Measurements from ENCODE around the gene IL1RAPL2. TPM values are rescaled to one million over a fixed set of nuclear protein-coding genes. Genes with fewer than 3 reads are reported as not detected.

Gene IL1RAPL2
- total and polyA plus RNA-seq, 10 of the 15 experiments (the other 5 are each of a cell fraction or from before 2014, with no cell fraction given): 0.19 TPM; not detected in 9

- Histone ChIP-seq H3K27ac (ENCODE audit: control insufficient read depth, insufficient read depth) (no peak overlapping the region), H3K4me3 (no peak overlapping the region), H3K27me3 (replicated peaks in 1 of 2; ENCODE audit: control insufficient read depth in 2 of 2, insufficient read depth in 2 of 2, low read length in 1 of 2) (no peaks in the 10 kb centered on the region), H4K20me1 (ENCODE audit: control insufficient read depth, insufficient read depth) (no peaks in the 10 kb centered on the region), H3K4me1 (ENCODE audit: control insufficient read depth, insufficient read depth, low read length) (no peaks in the 10 kb centered on the region), H3K4me2 (ENCODE audit: control insufficient read depth, insufficient read depth) (no peak overlapping the region), H3K36me3 (ENCODE audit: control insufficient read depth in 2 of 2, insufficient read depth in 2 of 2, low read length in 1 of 2) (no peaks in the 10 kb centered on the region), H3K9ac (ENCODE audit: control insufficient read depth, insufficient read depth, low read length) (no peak overlapping the region), H3K9me3 (replicated peaks; ENCODE audit: control insufficient read depth, insufficient read depth, low read length) (no peaks in the 10 kb centered on the region), H2AFZ (ENCODE audit: control insufficient read depth, low read depth, low read length) (no peak overlapping the region), H3K79me2 (ENCODE audit: control insufficient read depth, insufficient read depth, low read length) (no peaks in the 10 kb centered on the region)
- ChIA-PET POLR2A (no interaction called here), CTCF (interaction anchor here (0.8 kb wide), 1 partner anchor 20 kb away, joined by 5 read pairs; no protein-coding TSS in a partner anchor), SMC1A (ENCODE audit: uncharacterized antibody, unreplicated experiment) (no interaction called here), RAD21 (ENCODE audit: unreplicated experiment) (no interaction called here)
- FAIRE-seq: no peak
- peak; percentile 36; the same call in 1 of the 3 replicates for ATAC-seq
- intact Hi-C loops (cut with micrococcal nuclease; ENCODE audit: unreplicated experiment): no loop called here
- BruUV-seq (replicated peaks): no TSS peak
- WGBS (ENCODE audit: insufficient coverage, insufficient replicate concordance, low lambda C conversion rate, missing lambda C conversion rate): 18% methylated on average over 2 of the region's 2 CpGs
- no peak for DNase-seq (ENCODE audit: low read depth, low spot score)
- no peak for TF ChIP-seq ZBED1 (IDR thresholded peaks at IDR 0.05; ENCODE audit: borderline replicate concordance)
- TF ChIP-seq CTCF (IDR thresholded peaks at IDR 0.05 in 2 of 3, conservative IDR thresholded peaks at IDR 0.05 in 1 of 3; ENCODE audit: control insufficient read depth in 2 of 3, extremely low read depth in 1 of 3, insufficient read depth in 1 of 3, low read depth in 3 of 3, low read length in 3 of 3): peak in 2 of 3 experiments; percentile 12 to 16; a peak in 2 of 6 replicates
- in situ Hi-C loops (cut with MboI): no loop called here
Measured at GRCh38 chrX:105210258-105210657, 644.3 kb downstream of the IL1RAPL2 start.

- SMC1A ChIA-PET (ENCODE audit: uncharacterized antibody, unreplicated experiment): no interaction called here
- Histone ChIP-seq H3K9ac (ENCODE audit: control insufficient read depth, insufficient read depth, low read length) (no peak overlapping the region), H3K79me2 (ENCODE audit: control insufficient read depth, insufficient read depth, low read length) (no peaks in the 10 kb centered on the region), H3K27me3 (replicated peaks in 1 of 2; ENCODE audit: control insufficient read depth in 2 of 2, insufficient read depth in 2 of 2, low read length in 1 of 2) (no peaks in the 10 kb centered on the region), H3K4me2 (ENCODE audit: control insufficient read depth, insufficient read depth) (no peak overlapping the region), H3K4me3 (no peak overlapping the region), H3K36me3 (ENCODE audit: control insufficient read depth in 2 of 2, insufficient read depth in 2 of 2, low read length in 1 of 2) (no peaks in the 10 kb centered on the region), H3K27ac (ENCODE audit: control insufficient read depth, insufficient read depth) (no peak overlapping the region), H3K9me3 (replicated peaks; ENCODE audit: control insufficient read depth, insufficient read depth, low read length) (no peaks in the 10 kb centered on the region), H4K20me1 (ENCODE audit: control insufficient read depth, insufficient read depth) (no peaks in the 10 kb centered on the region), H2AFZ (ENCODE audit: control insufficient read depth, low read depth, low read length) (no peak overlapping the region), H3K4me1 (ENCODE audit: control insufficient read depth, insufficient read depth, low read length) (no peaks in the 10 kb centered on the region)
- RAD21 ChIA-PET (ENCODE audit: unreplicated experiment): interaction anchor here (0.6 kb wide), 1 partner anchor 1645 kb away, joined by 3 read pairs; no protein-coding TSS in a partner anchor
- ATAC-seq (no peak), FAIRE-seq (no peak), DNase-seq (ENCODE audit: low read depth, low spot score) (no peak)
- 8% methylated on average over 3 of the region's 3 CpGs for WGBS (ENCODE audit: insufficient coverage, insufficient replicate concordance, low lambda C conversion rate, missing lambda C conversion rate)
- no TSS peak for BruUV-seq (replicated peaks)
- intact Hi-C loops (cut with micrococcal nuclease; ENCODE audit: unreplicated experiment) (no loop called here), in situ Hi-C loops (cut with MboI) (no loop called here)
- CTCF ChIA-PET: interaction anchor here (0.8 to 1.8 kb wide), 2 partner anchors 21 kb away, joined by 3 to 5 read pairs; no protein-coding TSS in a partner anchor
- POLR2A ChIA-PET: no interaction called here
- no peak for TF ChIP-seq IRF3 (IDR thresholded peaks at IDR 0.05)
- TF ChIP-seq NFYA (IDR thresholded peaks at IDR 0.05; ENCODE audit: borderline replicate concordance, low read depth, low read length): no peak
- no peak for TF ChIP-seq TCF7 (IDR thresholded peaks at IDR 0.05; ENCODE audit: borderline replicate concordance)
- TF ChIP-seq CHD4 (IDR thresholded peaks at IDR 0.05): no peak
- TF ChIP-seq CREM (IDR thresholded peaks at IDR 0.05; ENCODE audit: low read depth): no peak
- no peak for TF ChIP-seq DPF2 (IDR thresholded peaks at IDR 0.05)
- no peak for TF ChIP-seq NBN (IDR thresholded peaks at IDR 0.05)
- TF ChIP-seq CBX3 (IDR thresholded peaks at IDR 0.05; ENCODE audit: borderline replicate concordance, low read depth): no peak
- TF ChIP-seq BRCA1 (IDR thresholded peaks at IDR 0.05; ENCODE audit: low read depth, low read length): no peak
- no peak for TF ChIP-seq HCFC1 (IDR thresholded peaks at IDR 0.05; ENCODE audit: low read length)
- no peak for TF ChIP-seq YY1 (IDR thresholded peaks at IDR 0.05; ENCODE audit: low read depth, low read length)
- TF ChIP-seq NRF1 (conservative IDR thresholded peaks at IDR 0.05; ENCODE audit: low read depth, low read length): no peak
- TF ChIP-seq CBFB (IDR thresholded peaks at IDR 0.05; ENCODE audit: low read depth): no peak
- no peak for TF ChIP-seq SIX5 (IDR thresholded peaks at IDR 0.05; ENCODE audit: low read depth, low read length, severe bottlenecking)
- TF ChIP-seq LARP7 (IDR thresholded peaks at IDR 0.05): no peak
- no peak for TF ChIP-seq YBX1 (IDR thresholded peaks at IDR 0.05)
- TF ChIP-seq SP1 (IDR thresholded peaks at IDR 0.05; ENCODE audit: low read depth, low read length): no peak
Measured at GRCh38 chrX:105211066-105211575, 645.1 kb downstream of the IL1RAPL2 start.
